ENCODE results near the gene MYO15B.
"Not testable (repeated sequence)": the region's sequence is repeated elsewhere in the genome, so short reads cannot be mapped to it uniquely, and the experiment has no call there.

The MYO15B gene

DNA sequence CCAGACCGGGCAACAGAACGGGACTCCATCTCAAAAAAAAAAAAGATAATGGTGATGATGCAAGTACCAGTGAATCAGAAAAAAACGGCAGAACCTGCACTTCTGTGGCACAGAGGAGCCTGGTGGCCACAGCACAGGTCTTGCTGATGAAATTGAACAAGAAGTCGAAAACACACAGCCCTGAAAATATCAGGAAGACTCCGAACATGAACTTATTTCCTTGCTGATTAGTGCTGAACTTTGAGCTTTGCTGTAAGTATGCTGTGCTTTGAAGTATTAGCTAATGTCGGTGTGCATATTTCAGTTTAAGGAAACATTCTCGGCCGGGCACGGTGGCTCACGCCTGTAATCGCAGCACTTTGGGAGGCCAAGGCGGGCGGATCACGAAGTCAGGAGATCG is 10.9 kb upstream of the MYO15B start:
- Histone ChIP-seq H3K9me2 (replicated peaks; ENCODE audit: control insufficient read depth, low read length) (no peaks in the 10 kb centered on the region), H3K79me2 (ENCODE audit: control insufficient read depth, low read length) (no peaks in the 10 kb centered on the region), H3K9me3 (ENCODE audit: control insufficient read depth, insufficient read depth, low read length) (no peaks in the 10 kb centered on the region), H3K27me3 (ENCODE audit: control insufficient read depth, low read length) (no peaks in the 10 kb centered on the region), H3K4me2 (ENCODE audit: low read length) (no peak overlapping the region), H3K36me3 (ENCODE audit: control insufficient read depth, low read length) (no peaks in the 10 kb centered on the region), H3K4me1 (ENCODE audit: control insufficient read depth, low read length) (peaks cover under 1% of the 10 kb centered on the region), H3K4me3 (ENCODE audit: low read length) (no peak overlapping the region), H3K27ac (ENCODE audit: low read depth, low read length) (no peak overlapping the region), H4K20me1 (ENCODE audit: control insufficient read depth, insufficient read depth, low read depth, low read length) (no peaks in the 10 kb centered on the region), H3F3A (ENCODE audit: control insufficient read depth, insufficient read depth) (no peaks in the 10 kb centered on the region)
- TF ChIP-seq, protein P1, sequence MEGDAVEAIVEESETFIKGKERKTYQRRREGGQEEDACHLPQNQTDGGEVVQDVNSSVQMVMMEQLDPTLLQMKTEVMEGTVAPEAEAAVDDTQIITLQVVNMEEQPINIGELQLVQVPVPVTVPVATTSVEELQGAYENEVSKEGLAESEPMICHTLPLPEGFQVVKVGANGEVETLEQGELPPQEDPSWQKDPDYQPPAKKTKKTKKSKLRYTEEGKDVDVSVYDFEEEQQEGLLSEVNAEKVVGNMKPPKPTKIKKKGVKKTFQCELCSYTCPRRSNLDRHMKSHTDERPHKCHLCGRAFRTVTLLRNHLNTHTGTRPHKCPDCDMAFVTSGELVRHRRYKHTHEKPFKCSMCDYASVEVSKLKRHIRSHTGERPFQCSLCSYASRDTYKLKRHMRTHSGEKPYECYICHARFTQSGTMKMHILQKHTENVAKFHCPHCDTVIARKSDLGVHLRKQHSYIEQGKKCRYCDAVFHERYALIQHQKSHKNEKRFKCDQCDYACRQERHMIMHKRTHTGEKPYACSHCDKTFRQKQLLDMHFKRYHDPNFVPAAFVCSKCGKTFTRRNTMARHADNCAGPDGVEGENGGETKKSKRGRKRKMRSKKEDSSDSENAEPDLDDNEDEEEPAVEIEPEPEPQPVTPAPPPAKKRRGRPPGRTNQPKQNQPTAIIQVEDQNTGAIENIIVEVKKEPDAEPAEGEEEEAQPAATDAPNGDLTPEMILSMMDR (IDR thresholded peaks at IDR 0.05; ENCODE audit: low read depth, low read length, poor library complexity, severe bottlenecking), result no peak
- TF ChIP-seq EZH2phosphoT487 (IDR thresholded peaks at IDR 0.05; ENCODE audit: borderline replicate concordance, low read length), result no peak

DNA sequence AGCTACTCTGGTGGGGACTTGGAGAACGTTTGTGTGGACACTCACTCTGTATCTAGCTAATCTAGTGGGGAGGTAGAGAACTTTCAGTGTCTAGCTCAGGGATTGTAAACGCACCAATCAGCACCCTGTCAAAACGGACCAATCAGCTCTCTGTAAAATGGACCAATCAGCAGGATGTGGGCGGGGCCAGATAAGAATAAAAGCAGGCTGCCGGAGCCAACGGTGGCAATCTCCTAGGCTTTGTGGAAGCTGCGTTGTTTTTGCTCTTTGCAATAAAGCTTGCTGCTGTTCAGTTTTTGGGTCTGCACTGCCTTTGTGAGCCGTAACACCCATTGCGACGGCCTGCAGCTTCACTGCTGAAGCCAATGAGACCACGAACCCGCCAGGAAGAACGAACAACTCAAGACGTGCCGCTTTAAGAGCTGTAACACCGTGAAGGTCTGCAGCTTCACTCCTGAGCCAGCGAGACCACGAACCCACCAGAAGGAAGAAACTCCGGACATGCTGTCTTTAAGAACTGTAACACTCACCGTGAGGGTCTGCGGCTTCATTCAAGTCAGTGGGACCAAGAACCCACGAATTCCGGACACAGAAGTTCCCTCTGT is 6.4 kb upstream of the MYO15B start:
- not testable (repeated sequence) for H3K4me2 ChIP-seq (ENCODE audit: low read length); H3K79me2 ChIP-seq (ENCODE audit: control insufficient read depth, low read length); H3F3A ChIP-seq (ENCODE audit: control insufficient read depth, insufficient read depth); H3K9me2 ChIP-seq (replicated peaks; ENCODE audit: control insufficient read depth, low read length); H3K36me3 ChIP-seq (ENCODE audit: control insufficient read depth, low read length); H4K20me1 ChIP-seq (ENCODE audit: control insufficient read depth, insufficient read depth, low read depth, low read length); H3K9me3 ChIP-seq (ENCODE audit: control insufficient read depth, insufficient read depth, low read length); H3K27ac ChIP-seq (ENCODE audit: low read depth, low read length); H3K4me3 ChIP-seq (ENCODE audit: low read length)
- Histone ChIP-seq H3K27me3 (ENCODE audit: control insufficient read depth, low read length) (peaks cover 16% of the 10 kb centered on the region), H3K4me1 (ENCODE audit: control insufficient read depth, low read length) (peaks cover 12% of the 10 kb centered on the region)

DNA sequence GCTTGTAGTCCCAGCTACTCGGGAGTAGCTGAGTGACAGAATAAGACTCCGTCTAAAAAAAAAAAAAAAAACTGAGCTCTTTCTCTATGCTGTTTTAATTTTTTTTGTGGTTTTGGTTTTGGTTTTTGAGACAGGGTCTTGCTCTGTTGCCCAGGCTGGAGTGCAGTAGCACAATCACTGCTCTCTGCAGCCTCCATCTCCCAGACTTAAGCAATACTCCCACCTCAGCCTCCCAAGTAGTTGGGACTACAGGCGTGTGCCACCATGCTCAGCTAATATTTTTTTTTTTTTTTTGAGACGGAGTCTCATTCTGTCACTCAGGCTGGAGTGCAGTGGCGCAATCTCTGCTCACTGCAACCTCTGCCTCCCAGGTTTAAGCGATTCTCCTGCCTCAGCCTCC is 4.4 kb upstream of the MYO15B start:
- H4K20me1 ChIP-seq (ENCODE audit: control insufficient read depth, insufficient read depth, low read depth, low read length); H3K27ac ChIP-seq (ENCODE audit: low read depth, low read length); H3F3A ChIP-seq (ENCODE audit: control insufficient read depth, insufficient read depth); H3K9me3 ChIP-seq (ENCODE audit: control insufficient read depth, insufficient read depth, low read length); H3K9me2 ChIP-seq (replicated peaks; ENCODE audit: control insufficient read depth, low read length); H3K4me3 ChIP-seq (ENCODE audit: low read length); H3K79me2 ChIP-seq (ENCODE audit: control insufficient read depth, low read length); H3K36me3 ChIP-seq (ENCODE audit: control insufficient read depth, low read length); H3K4me2 ChIP-seq (ENCODE audit: low read length): not testable (repeated sequence)
- Histone ChIP-seq H3K4me1 (ENCODE audit: control insufficient read depth, low read length) (peaks cover 16% of the 10 kb centered on the region), H3K27me3 (ENCODE audit: control insufficient read depth, low read length) (peaks cover 34% of the 10 kb centered on the region)

DNA sequence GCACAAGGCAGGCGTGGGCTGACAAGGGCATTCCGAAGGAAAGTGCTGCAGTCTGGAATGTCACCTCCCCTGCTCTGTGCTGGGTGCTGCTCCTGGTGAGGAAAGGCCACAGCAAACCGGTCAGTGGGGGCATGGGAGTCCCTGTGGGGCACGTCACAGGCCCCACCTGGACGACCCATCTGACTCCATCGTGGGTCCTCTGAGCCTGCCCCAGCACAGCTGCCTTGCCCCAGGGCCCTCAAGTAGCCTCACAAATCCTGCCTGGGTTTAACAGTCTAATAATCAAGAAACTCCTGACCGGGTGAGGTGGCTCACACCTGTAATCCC is 2.8 kb upstream of the MYO15B start:
- no peaks in the 10 kb centered on the region for H3K9me2 ChIP-seq (replicated peaks; ENCODE audit: control insufficient read depth, low read length)
- H3K27ac ChIP-seq (ENCODE audit: low read depth, low read length), result no peak overlapping the region
- H3K27me3 ChIP-seq (ENCODE audit: control insufficient read depth, low read length), result peaks cover 40% of the 10 kb centered on the region
- H3K9me3 ChIP-seq (ENCODE audit: control insufficient read depth, insufficient read depth, low read length), result no peaks in the 10 kb centered on the region
- peak overlapping the region; percentile 16; the same call in 1 of the 2 replicates for H3K4me2 ChIP-seq (ENCODE audit: low read length)
- no peaks in the 10 kb centered on the region for H3F3A ChIP-seq (ENCODE audit: control insufficient read depth, insufficient read depth)
- no peak overlapping the region for H3K4me3 ChIP-seq (ENCODE audit: low read length)
- no peaks in the 10 kb centered on the region for H3K36me3 ChIP-seq (ENCODE audit: control insufficient read depth, low read length)
- no peaks in the 10 kb centered on the region for H3K79me2 ChIP-seq (ENCODE audit: control insufficient read depth, low read length)
- TF ChIP-seq, protein P1 (IDR thresholded peaks at IDR 0.05; ENCODE audit: low read depth, low read length, poor library complexity, severe bottlenecking), result no peak
- TF ChIP-seq EZH2phosphoT487 (IDR thresholded peaks at IDR 0.05; ENCODE audit: borderline replicate concordance, low read length), result no peak
- peaks cover 28% of the 10 kb centered on the region for H3K4me1 ChIP-seq (ENCODE audit: control insufficient read depth, low read length)
- no peaks in the 10 kb centered on the region for H4K20me1 ChIP-seq (ENCODE audit: control insufficient read depth, insufficient read depth, low read depth, low read length)

All from DOHH2 (cell line).